Parathyroid adenoma (tissue), 2 donors: Measurements from ENCODE around the gene PRSS22.
"Not testable (repeated sequence)": the region's sequence is repeated elsewhere in the genome, so short reads cannot be mapped to it uniquely, and the experiment has no call there.

Experiments used
- H2AFZ ChIP-seq: fragments of 300-600 bp; sonication (generic); one replicate; pipeline ENCODE4 v1.7.0; 2017; ENCODE audit warnings: antibody characterized with exemption, mild to moderate bottlenecking
- H3K27ac ChIP-seq: fragments of 300-600 bp; sonication (generic); one replicate; pipeline ENCODE4 v1.7.0; 2017
- H3K27me3 ChIP-seq: fragments of 300-600 bp; sonication (generic); one replicate; pipeline ENCODE4 v1.7.0; 2017; ENCODE audit warnings: low read length; ENCODE audit not compliant: control insufficient read depth, insufficient read depth
- H3K36me3 ChIP-seq: fragments of 300-600 bp; sonication (generic); one replicate; pipeline ENCODE4 v1.7.0; 2017; ENCODE audit warnings: low read length; ENCODE audit not compliant: control insufficient read depth, insufficient read depth
- H3K4me1 ChIP-seq: fragments of 300-600 bp; sonication (generic); one replicate; pipeline ENCODE4 v1.7.0; 2017; ENCODE audit warnings: control low read depth
- H3K4me2 ChIP-seq: fragments of 300-600 bp; sonication (generic); one replicate; pipeline ENCODE4 v1.7.0; 2017; ENCODE audit warnings: low read length
- H3K4me3 ChIP-seq: fragments of 300-600 bp; sonication (generic); one replicate; pipeline ENCODE4 v1.7.0; 2017; ENCODE audit warnings: low read depth, low read length
- H3K79me2 ChIP-seq: fragments of 300-600 bp; sonication (generic); one replicate; pipeline ENCODE4 v1.7.0; 2017; ENCODE audit warnings: control low read depth
- H3K9ac ChIP-seq: fragments of 300-600 bp; sonication (generic); one replicate; pipeline ENCODE4 v1.7.0; 2017; ENCODE audit warnings: mild to moderate bottlenecking
- H3K9me3 ChIP-seq: fragments of 300-600 bp; sonication (generic); one replicate; pipeline ENCODE4 v1.7.0; 2017; ENCODE audit warnings: low read length; ENCODE audit not compliant: control insufficient read depth
- CTCF ChIP-seq: fragments of 300-600 bp; sonication (generic); IDR thresholded peaks from one replicate; pipeline ENCODE4 v1.7.0; 2017; ENCODE audit warnings: antibody characterized with exemption, mild to moderate bottlenecking
- donor health status: primary hyperparathyroidism.

PRSS22 gene

DNA sequence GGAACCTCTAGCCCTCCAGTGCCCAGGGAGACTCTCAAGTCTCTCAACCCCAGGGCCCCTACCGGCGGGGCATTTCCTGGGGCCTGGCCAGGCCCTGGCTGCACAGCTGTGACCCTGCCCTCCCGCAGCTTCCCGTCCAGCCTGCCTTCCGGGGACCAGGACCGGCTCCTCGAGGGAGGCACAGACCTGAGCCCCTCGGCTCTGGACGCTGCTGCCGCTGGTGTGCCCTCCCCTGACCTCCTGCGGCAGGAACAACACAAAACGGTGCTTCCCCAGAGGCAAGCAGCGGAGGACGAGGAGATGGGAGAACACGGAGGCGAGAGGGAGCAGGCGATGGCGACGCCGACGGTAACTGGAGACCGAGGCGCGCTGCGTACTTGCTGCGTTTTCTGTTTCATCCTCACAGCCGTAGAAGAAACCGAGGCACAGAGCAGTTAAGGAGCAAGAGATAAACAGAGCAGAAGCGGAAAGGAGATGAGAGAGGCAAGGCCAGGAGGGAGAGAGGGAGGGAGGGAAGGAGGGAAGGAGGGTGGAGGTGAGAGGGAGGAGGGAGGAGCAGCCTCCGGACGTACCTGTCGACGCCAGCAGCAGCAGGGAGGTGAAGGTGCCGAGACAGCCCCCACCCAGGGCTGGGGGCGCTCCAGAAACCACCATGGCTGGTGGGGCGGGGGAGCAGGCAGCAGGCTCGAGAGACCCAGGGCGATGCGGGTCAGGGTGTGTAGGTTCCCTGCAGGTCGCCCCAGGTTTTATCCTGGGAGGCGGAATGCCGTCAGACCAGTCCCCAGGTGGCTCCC, at the start of gene PRSS22:
TSS of gene PRSS22 (minus strand) at position 720 of the 794 bp plus-strand sequence. CDS start at position 654, 66 bp downstream.
- no peaks in the 10 kb centered on the region for H3K27me3 ChIP-seq
- H3K9me3 ChIP-seq = no peaks in the 10 kb centered on the region
- H3K27ac ChIP-seq = peak within 1 kb of the TSS; percentile 99
- peak within 1 kb of the TSS; percentile 63 for H3K4me2 ChIP-seq
- H3K4me1 ChIP-seq = peaks cover 4% of the 10 kb centered on the region
- peak within 1 kb of the TSS; percentile 86 for H3K4me3 ChIP-seq
- H3K9ac ChIP-seq = peak within 1 kb of the TSS; percentile 77
- no peaks in the 10 kb centered on the region for H3K79me2 ChIP-seq
- TF ChIP-seq CTCF = no peak
- no peaks in the 10 kb centered on the region for H3K36me3 ChIP-seq
- peak within 1 kb of the TSS; percentile 98 for H2AFZ ChIP-seq

GRCh38 chr16:2907084-2907753, 49.2 kb upstream of the PRSS22 start:
- not testable (repeated sequence) for H3K4me1 ChIP-seq, H3K4me2 ChIP-seq, H3K4me3 ChIP-seq, H3K9me3 ChIP-seq, H3K9ac ChIP-seq, H3K79me2 ChIP-seq, H2AFZ ChIP-seq, H3K36me3 ChIP-seq, H3K27me3 ChIP-seq
- peak overlapping the region; percentile 74 for H3K27ac ChIP-seq
- TF ChIP-seq CTCF = peak; percentile 40

DNA sequence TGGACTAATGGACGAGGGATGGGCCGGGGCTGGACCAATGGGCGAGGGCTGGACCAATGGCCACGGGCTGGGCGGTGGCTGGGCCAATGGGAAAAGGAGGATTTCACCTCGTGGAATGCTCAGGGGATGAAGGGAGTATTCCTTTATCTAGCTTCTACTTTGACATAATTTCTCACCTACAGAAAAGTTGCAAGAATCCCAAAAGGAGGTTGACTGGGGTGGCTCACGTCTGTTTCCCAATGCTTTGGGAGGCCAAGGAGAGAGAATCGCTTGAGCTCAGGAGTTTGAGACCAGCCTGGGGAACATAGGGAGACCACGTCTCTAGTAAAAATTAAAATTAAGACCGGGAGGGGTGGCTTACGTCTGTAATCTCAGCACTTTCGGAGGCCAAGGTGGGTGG, 48.0 kb upstream of the PRSS22 start:
- Histone ChIP-seq H3K4me1 (peaks cover 10% of the 10 kb centered on the region), H3K27me3 (no peaks in the 10 kb centered on the region), H3K36me3 (no peaks in the 10 kb centered on the region), H3K9me3 (no peaks in the 10 kb centered on the region), H3K4me3 (peak overlapping the region; percentile 29), H3K27ac (peak overlapping the region; percentile 74), H3K9ac (no peak overlapping the region), H2AFZ (peak overlapping the region; percentile 63), H3K4me2 (peak overlapping the region; percentile 52), H3K79me2 (no peaks in the 10 kb centered on the region)
- TF ChIP-seq CTCF = no peak

DNA sequence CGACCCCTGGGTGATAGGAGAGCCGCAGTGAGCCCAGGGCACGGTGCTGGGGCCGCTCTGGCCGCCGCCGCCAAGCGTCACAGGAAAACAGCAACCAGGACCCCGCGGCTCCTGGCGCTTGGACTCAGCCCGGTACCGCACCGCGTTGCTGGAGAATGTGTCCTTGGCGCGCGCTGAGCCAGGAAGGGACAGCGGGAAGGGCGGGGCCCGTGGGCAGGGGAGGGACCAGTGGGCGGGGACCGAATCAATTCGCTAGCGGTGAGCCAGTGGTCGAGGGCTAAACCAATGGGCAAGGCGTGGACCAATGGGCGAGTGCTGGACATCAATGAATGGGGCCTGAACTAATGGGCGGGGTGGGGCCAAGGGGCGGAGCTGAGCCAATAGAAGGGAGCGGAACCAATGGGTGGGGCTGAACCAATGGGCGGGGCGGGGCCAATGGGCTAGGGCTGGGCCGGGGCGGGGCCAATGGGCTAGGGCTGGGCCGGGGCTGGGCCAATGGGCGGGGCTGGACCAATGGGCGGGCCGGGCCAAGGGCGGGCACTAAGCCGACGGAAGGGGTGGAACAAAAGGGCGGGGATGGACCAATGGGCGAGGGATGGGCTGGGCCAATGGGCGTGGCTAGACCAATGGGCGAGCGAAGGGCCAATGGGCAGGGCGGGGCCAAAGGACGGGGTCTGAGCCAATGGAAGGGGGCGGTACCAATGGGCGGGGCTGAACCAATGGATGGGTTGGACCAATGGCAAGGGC, 47.4 kb upstream of the PRSS22 start:
- no peaks in the 10 kb centered on the region for H3K36me3 ChIP-seq
- H2AFZ ChIP-seq = peak overlapping the region; percentile 96
- TF ChIP-seq CTCF = peak; percentile 7
- H3K9ac ChIP-seq = peak overlapping the region; percentile 41
- H3K4me2 ChIP-seq = peak overlapping the region; percentile 98
- no peaks in the 10 kb centered on the region for H3K9me3 ChIP-seq
- peaks cover 10% of the 10 kb centered on the region for H3K4me1 ChIP-seq
- H3K79me2 ChIP-seq = no peaks in the 10 kb centered on the region
- H3K4me3 ChIP-seq = peak overlapping the region; percentile 93
- H3K27ac ChIP-seq = peak overlapping the region; percentile 94
- H3K27me3 ChIP-seq = no peaks in the 10 kb centered on the region
